HG03460 (cell line): Measurements from ENCODE around the gene CEP20.
"Not testable (repeated sequence)": the region's sequence is repeated elsewhere in the genome, so short reads cannot be mapped to it uniquely, and the experiment has no call there.

ENCODE experiments used
- ATAC-seq: cut with Tn5 transposase; IDR thresholded peaks from one replicate; pipeline ENCODE4 v1.9.1; 2021; ENCODE audit not compliant: unreplicated experiment

The CEP20 gene

GRCh38 chr16:15858921-15859668 is 29.3 kb downstream of the CEP20 start:
- ATAC-seq: no peak

- no peak for ATAC-seq
Observed at GRCh38 chr16:15857724-15858560, 30.5 kb downstream of the CEP20 start.

- no peak for ATAC-seq
Observed at GRCh38 chr16:15856901-15857698, 31.3 kb downstream of the CEP20 start, which contains the start of gene MYH11. Gene MYH11 (minus strand): TSS chr16:15857028. CDS start chr16:15838252, 18,776 bp downstream.

GRCh38 chr16:15856182-15856581 is 32.2 kb downstream of the CEP20 start:
- ATAC-seq: no peak

- ATAC-seq: peak; percentile 69
Observed at GRCh38 chr16:15855704-15856003, 32.7 kb downstream of the CEP20 start.

GRCh38 chr16:15854906-15855703 is 33.3 kb downstream of the CEP20 start:
- ATAC-seq: peak; percentile 16

- no peak for ATAC-seq
Observed at GRCh38 chr16:15854061-15854460, 34.3 kb downstream of the CEP20 start.

GRCh38 chr16:15853021-15853420 is 35.4 kb downstream of the CEP20 start:
- ATAC-seq: no peak

GRCh38 chr16:15850555-15850954 is 37.8 kb downstream of the CEP20 start:
- not testable (repeated sequence) for ATAC-seq

GRCh38 chr16:15849209-15849981 is 39.0 kb downstream of the CEP20 start:
- no peak for ATAC-seq

- no peak for ATAC-seq
Observed at GRCh38 chr16:15847611-15848175, 40.7 kb downstream of the CEP20 start.

GRCh38 chr16:15846510-15846909 is 41.9 kb downstream of the CEP20 start:
- no peak for ATAC-seq

GRCh38 chr16:15843635-15844279 is 44.6 kb downstream of the CEP20 start:
- ATAC-seq: no peak

- not testable (repeated sequence) for ATAC-seq
Observed at GRCh38 chr16:15839204-15839603, 49.2 kb downstream of the CEP20 start.

- no peak for ATAC-seq
Observed at GRCh38 chr16:15837761-15838160, 50.6 kb downstream of the CEP20 start.

GRCh38 chr16:15836965-15837611 is 51.3 kb downstream of the CEP20 start:
- no peak for ATAC-seq

- ATAC-seq: no peak
Observed at GRCh38 chr16:15836074-15836473, 52.3 kb downstream of the CEP20 start.

GRCh38 chr16:15835136-15835878 is 53.1 kb downstream of the CEP20 start:
- no peak for ATAC-seq
